Smooth muscle cell of the brain vasculature (primary cell): ENCODE data around the gene GRHPR.
A peak's percentile ranks its signal among the peaks of the same experiment; 100 is the strongest.
"Not testable (repeated sequence)": the region's sequence is repeated elsewhere in the genome, so short reads cannot be mapped to it uniquely, and the experiment has no call there.

Experiments used
- DNase-seq: peaks from one replicate; pipeline ENCODE4 v3.0.0-alpha.2; 2012; ENCODE audit warnings: low read depth, low spot score

Gene GRHPR

GRCh38 chr9:37477987-37478619 lies 55.6 kb downstream of the GRHPR start:
- not testable (repeated sequence) for DNase-seq

GRCh38 chr9:37480759-37481158 lies 58.3 kb downstream of the GRHPR start:
- DNase-seq = no peak

- peak; percentile 67 for DNase-seq
Measured at GRCh38 chr9:37485389-37486255, 63.1 kb downstream of the GRHPR start, which contains the start of gene POLR1E. Gene POLR1E (plus strand): TSS chr9:37485948. CDS start chr9:37486048, 100 bp downstream.

- no peak for DNase-seq
Measured at GRCh38 chr9:37486256-37486615, 63.7 kb downstream of the GRHPR start.
